Karpas-422 (cell line): ENCODE results near the gene ZC3H6. TPM values are rescaled to one million over a fixed set of nuclear protein-coding genes. Genes with fewer than 3 reads are reported as not detected.

Experiments
- small RNA-seq: library from RNA; depleted of rRNA; stranded (forward); fragments of <200 nt; gene quantifications from one replicate; pipeline ENCODE3, GENCODE V24; 2014
- total RNA-seq: library from RNA; depleted of rRNA; stranded (reverse); fragments of >200 nt; shearing (Covaris generic); gene quantifications from 2 replicates; pipeline ENCODE4 v1.2.3, GENCODE V29; 2014; ENCODE audit warnings: low replicate concordance; rRNA removed

ZC3H6 gene
- total RNA-seq, 1 experiment from 2014 or later: 2.9 TPM

Small RNA genes within 50 kb of the gene (small RNA-seq; reads per million reads assigned to genes)
- not detected for gene AC115115.1

Other genes with a start within 250 kb of the ZC3H6 start
- gene TMEM87B, start 220.3 kb upstream of the ZC3H6 start, total RNA-seq: 12.8 and 25.5 TPM in 2 replicates
- gene FBLN7, start 137.2 kb upstream of the ZC3H6 start, total RNA-seq: 0.07 TPM in 2 replicates
- 25.7 and 33.0 TPM in 2 replicates for gene ZC3H8, start 20.6 kb upstream of the ZC3H6 start, total RNA-seq
- gene RGPD8, start 158.0 kb downstream of the ZC3H6 start, total RNA-seq: 0.07 TPM in 1 of 2 replicates, not detected in the other
- 26.1 and 30.5 TPM in 2 replicates for gene TTL, start 206.6 kb downstream of the ZC3H6 start, total RNA-seq